Measurements from ENCODE around the gene PSMD1. TPM values are rescaled to one million over a fixed set of nuclear protein-coding genes. Genes with fewer than 3 reads are reported as not detected.

PSMD1 gene
- polyA plus RNA-seq, 1 donor (not counting 4 experiments of a cell fraction or from before 2014, with no cell fraction given), result 262 TPM

DNA sequence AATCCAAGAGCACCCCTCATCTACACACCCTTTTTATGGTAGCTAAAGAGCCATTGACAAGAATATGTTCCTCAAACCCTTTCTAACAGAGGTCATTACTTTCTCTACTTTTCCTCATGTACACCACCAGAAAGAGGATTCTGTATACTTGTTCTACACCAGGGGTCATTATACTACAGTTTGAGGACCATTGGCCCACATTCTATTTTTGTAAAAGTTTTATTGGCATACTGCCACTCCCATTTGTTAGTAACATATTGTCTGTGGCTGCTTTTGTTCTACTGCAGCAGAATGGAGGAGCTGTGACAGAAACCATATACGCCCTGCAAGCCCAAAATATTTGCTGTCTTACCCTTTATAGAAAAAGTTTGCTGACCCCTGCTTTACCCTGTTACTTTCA lies 53.9 kb downstream of the PSMD1 start:
- no peak overlapping the region for H2AFZ ChIP-seq (ENCODE audit: control insufficient read depth, low read length)
- H3K4me2 ChIP-seq (ENCODE audit: control insufficient read depth, extremely low read depth, insufficient read depth, low read depth, low read length), result no peak overlapping the region
- no peaks in the 10 kb centered on the region for H3K9me1 ChIP-seq (ENCODE audit: control insufficient read depth, extremely low read depth, insufficient read depth, low read length)
- FAIRE-seq, result no peak
- H3K79me2 ChIP-seq (ENCODE audit: control insufficient read depth, insufficient read depth, low read length), result peaks cover 6% of the 10 kb centered on the region
- no peaks in the 10 kb centered on the region for H3K9me3 ChIP-seq (ENCODE audit: control insufficient read depth, low read depth, low read length)
- no peaks in the 10 kb centered on the region for H3K4me1 ChIP-seq (ENCODE audit: control insufficient read depth, extremely low read depth, insufficient read depth, low read length)
- no peak overlapping the region for H3K27ac ChIP-seq (ENCODE audit: control insufficient read depth, insufficient read depth, low read length)
- H3K36me3 ChIP-seq (ENCODE audit: control insufficient read depth in 2 of 2, extremely low read depth in 1 of 2, insufficient read depth in 2 of 2, low read length in 2 of 2), result peaks cover 3 to 14% of the 10 kb centered on the region in 2 experiments
- dilution Hi-C loops (cut with MboI; ENCODE audit: extremely low pct_ligation_motif_present, low sequenced_read_pairs), result no loop called here
- TF ChIP-seq, protein P1, sequence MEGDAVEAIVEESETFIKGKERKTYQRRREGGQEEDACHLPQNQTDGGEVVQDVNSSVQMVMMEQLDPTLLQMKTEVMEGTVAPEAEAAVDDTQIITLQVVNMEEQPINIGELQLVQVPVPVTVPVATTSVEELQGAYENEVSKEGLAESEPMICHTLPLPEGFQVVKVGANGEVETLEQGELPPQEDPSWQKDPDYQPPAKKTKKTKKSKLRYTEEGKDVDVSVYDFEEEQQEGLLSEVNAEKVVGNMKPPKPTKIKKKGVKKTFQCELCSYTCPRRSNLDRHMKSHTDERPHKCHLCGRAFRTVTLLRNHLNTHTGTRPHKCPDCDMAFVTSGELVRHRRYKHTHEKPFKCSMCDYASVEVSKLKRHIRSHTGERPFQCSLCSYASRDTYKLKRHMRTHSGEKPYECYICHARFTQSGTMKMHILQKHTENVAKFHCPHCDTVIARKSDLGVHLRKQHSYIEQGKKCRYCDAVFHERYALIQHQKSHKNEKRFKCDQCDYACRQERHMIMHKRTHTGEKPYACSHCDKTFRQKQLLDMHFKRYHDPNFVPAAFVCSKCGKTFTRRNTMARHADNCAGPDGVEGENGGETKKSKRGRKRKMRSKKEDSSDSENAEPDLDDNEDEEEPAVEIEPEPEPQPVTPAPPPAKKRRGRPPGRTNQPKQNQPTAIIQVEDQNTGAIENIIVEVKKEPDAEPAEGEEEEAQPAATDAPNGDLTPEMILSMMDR (optimal IDR thresholded peaks at IDR 0.05 in 1 of 3, IDR thresholded peaks at IDR 0.05 in 1 of 3, conservative IDR thresholded peaks at IDR 0.05 in 1 of 3; ENCODE audit: extremely low read depth in 1 of 3, insufficient read depth in 2 of 3, low read length in 3 of 3), result no peak
- no peak for TF ChIP-seq EZH2 (IDR thresholded peaks at IDR 0.05; ENCODE audit: low read length)
- no peak overlapping the region for H3K9ac ChIP-seq (ENCODE audit: control insufficient read depth, extremely low read depth, insufficient read depth, low read length)
- H3K27me3 ChIP-seq (ENCODE audit: control insufficient read depth, extremely low read depth, insufficient read depth, low read length), result no peaks in the 10 kb centered on the region
- DNase-seq (ENCODE audit: low read depth, low spot score), result no peak
- no peak overlapping the region for H3K4me3 ChIP-seq (ENCODE audit: control insufficient read depth in 2 of 3, extremely low read depth in 1 of 3, insufficient read depth in 2 of 3, low read depth in 1 of 3, low read length in 3 of 3)
- H4K20me1 ChIP-seq (ENCODE audit: control insufficient read depth, extremely low read depth, insufficient read depth, low read length), result no peaks in the 10 kb centered on the region

DNA sequence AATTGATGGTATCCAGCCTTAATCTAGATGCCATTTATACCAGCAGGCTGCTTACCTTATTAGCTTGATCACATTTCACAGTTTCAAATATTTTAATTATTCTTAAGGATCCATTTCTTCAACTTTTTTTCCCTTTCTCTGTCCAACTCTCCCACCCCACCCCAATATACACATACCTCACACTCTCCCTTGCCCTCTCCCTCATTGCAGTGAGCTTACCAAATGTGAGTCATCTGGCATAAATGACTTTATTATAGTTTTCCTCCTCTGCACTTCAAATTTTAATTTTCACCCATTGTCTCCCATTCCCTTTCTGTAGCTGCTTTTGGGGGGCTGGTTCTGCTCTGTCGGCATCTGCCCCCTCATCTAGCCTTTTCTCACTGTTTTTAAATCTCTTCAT lies 55.3 kb downstream of the PSMD1 start:
- FAIRE-seq (no peak), DNase-seq (ENCODE audit: low read depth, low spot score) (no peak)
- no peaks in the 10 kb centered on the region for H3K4me1 ChIP-seq (ENCODE audit: control insufficient read depth, extremely low read depth, insufficient read depth, low read length)
- no peaks in the 10 kb centered on the region for H3K9me1 ChIP-seq (ENCODE audit: control insufficient read depth, extremely low read depth, insufficient read depth, low read length)
- no peak overlapping the region for H3K4me3 ChIP-seq (ENCODE audit: control insufficient read depth in 2 of 3, extremely low read depth in 1 of 3, insufficient read depth in 2 of 3, low read depth in 1 of 3, low read length in 3 of 3)
- dilution Hi-C loops (cut with MboI; ENCODE audit: extremely low pct_ligation_motif_present, low sequenced_read_pairs), result no loop called here
- TF ChIP-seq, protein P1 (optimal IDR thresholded peaks at IDR 0.05 in 1 of 3, IDR thresholded peaks at IDR 0.05 in 1 of 3, conservative IDR thresholded peaks at IDR 0.05 in 1 of 3; ENCODE audit: extremely low read depth in 1 of 3, insufficient read depth in 2 of 3, low read length in 3 of 3), result no peak
- TF ChIP-seq EZH2 (IDR thresholded peaks at IDR 0.05; ENCODE audit: low read length), result no peak
- H3K4me2 ChIP-seq (ENCODE audit: control insufficient read depth, extremely low read depth, insufficient read depth, low read depth, low read length), result no peak overlapping the region
- no peak overlapping the region for H2AFZ ChIP-seq (ENCODE audit: control insufficient read depth, low read length)
- H3K27me3 ChIP-seq (ENCODE audit: control insufficient read depth, extremely low read depth, insufficient read depth, low read length), result no peaks in the 10 kb centered on the region
- H3K9ac ChIP-seq (ENCODE audit: control insufficient read depth, extremely low read depth, insufficient read depth, low read length), result no peak overlapping the region
- peaks cover 2% of the 10 kb centered on the region for H3K79me2 ChIP-seq (ENCODE audit: control insufficient read depth, insufficient read depth, low read length)
- no peak overlapping the region for H3K27ac ChIP-seq (ENCODE audit: control insufficient read depth, insufficient read depth, low read length)
- H4K20me1 ChIP-seq (ENCODE audit: control insufficient read depth, extremely low read depth, insufficient read depth, low read length), result no peaks in the 10 kb centered on the region
- H3K36me3 ChIP-seq (ENCODE audit: control insufficient read depth in 2 of 2, extremely low read depth in 1 of 2, insufficient read depth in 2 of 2, low read length in 2 of 2), result peaks cover 3 to 14% of the 10 kb centered on the region in 2 experiments
- H3K9me3 ChIP-seq (ENCODE audit: control insufficient read depth, low read depth, low read length), result no peaks in the 10 kb centered on the region
